Coronary artery (tissue), 2 donors: ENCODE data around the gene FGF3.

Experiments
- DNase-seq: peaks from one replicate; pipeline ENCODE4 v3.0.0-alpha.2; 2017; ENCODE audit warnings: low spot score
- H3K27ac ChIP-seq, 2 donors: fragments of 200-600 bp; sonication (generic); one replicate each; pipeline ENCODE4 v1.5.1; 2016 to 2019
- H3K4me3 ChIP-seq: fragments of 200-600 bp; sonication (generic); 2 replicates; pipeline ENCODE4 v1.5.1; 2016; ENCODE audit warnings: mild to moderate bottlenecking, moderate library complexity
- TF ChIP-seq, protein P1 (sequence below): fragments of 200-600 bp; sonication (generic); IDR thresholded peaks from one replicate; pipeline ENCODE4 v1.5.1; 2019; ENCODE audit warnings: antibody characterized with exemption

The FGF3 gene

DNA sequence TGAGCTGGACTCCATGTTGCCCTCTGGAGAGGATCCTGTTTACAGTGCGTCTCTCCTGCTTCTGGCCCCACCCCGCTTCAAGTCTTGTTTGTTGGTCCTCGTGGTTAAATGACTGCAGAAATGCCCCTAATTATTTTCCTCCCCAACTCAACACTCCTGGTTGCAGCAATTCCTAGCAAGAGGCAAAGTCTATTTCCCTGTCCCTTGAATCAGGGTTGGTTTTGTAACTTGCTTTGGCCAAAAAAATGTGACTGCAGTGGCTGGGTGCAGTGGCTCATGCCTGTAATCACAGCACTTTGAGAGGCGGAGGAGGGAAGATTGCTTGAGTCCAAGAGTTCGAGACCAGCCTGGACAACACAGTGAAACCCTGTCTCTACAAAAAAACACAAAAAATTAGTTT, 41.0 kb upstream of the FGF3 start:
- Histone ChIP-seq H3K27ac (no peak overlapping the region), H3K4me3 (no peak overlapping the region)
- no peak for DNase-seq
- TF ChIP-seq, protein P1, sequence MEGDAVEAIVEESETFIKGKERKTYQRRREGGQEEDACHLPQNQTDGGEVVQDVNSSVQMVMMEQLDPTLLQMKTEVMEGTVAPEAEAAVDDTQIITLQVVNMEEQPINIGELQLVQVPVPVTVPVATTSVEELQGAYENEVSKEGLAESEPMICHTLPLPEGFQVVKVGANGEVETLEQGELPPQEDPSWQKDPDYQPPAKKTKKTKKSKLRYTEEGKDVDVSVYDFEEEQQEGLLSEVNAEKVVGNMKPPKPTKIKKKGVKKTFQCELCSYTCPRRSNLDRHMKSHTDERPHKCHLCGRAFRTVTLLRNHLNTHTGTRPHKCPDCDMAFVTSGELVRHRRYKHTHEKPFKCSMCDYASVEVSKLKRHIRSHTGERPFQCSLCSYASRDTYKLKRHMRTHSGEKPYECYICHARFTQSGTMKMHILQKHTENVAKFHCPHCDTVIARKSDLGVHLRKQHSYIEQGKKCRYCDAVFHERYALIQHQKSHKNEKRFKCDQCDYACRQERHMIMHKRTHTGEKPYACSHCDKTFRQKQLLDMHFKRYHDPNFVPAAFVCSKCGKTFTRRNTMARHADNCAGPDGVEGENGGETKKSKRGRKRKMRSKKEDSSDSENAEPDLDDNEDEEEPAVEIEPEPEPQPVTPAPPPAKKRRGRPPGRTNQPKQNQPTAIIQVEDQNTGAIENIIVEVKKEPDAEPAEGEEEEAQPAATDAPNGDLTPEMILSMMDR: no peak

DNA sequence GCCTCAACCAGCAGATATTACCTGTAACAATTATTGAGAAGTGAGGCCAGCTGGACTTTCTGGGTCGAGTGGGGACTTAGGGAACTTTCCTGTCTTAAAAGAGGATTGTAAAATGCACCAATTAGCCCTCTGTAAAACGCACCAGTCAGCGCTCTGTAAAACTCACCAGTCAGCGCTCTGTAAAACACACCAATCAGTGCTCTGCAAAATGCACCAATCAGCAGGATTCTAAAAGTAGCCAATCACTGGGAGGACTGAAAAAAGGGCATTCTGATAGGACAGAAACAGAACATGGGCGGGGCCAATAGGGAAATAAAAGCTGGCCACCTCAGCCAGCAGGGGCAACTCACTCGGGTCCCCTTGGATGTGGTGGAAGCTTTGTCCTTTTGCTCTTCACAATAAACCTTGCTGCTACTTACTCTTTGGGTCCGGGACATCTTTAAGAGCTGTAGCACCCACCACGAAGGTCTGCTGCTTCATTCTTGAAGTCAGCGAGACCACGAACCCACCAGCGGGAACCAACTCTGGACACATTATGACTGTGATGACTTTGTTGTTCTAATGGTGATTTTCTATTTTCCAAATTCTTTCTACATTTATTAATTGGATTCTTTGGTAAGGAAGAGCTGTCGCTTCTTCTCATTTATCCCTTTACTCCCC, 40.2 kb upstream of the FGF3 start:
- H3K4me3 ChIP-seq: no peak overlapping the region
- TF ChIP-seq, protein P1: no peak
- H3K27ac ChIP-seq: no peak overlapping the region
- no peak for DNase-seq

DNA sequence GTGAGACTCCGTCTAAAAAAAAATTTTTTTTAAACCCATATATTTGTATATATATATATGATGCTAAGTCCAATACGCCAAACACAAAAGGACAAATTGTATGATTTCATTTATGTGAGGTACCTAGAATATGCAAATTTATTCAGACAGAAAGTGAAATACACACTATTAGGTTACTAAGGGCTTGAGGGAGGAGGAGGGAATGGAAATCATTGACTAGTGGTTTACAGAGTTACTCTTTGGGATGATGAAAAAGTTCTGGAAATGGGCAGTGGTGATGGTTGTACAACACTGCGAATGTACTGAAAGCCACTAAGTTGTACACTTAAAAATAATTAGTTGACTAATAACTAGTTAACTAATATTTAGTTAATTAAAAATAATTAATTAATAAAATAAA, 36.2 kb upstream of the FGF3 start:
- TF ChIP-seq, protein P1: no peak
- DNase-seq: no peak
- Histone ChIP-seq H3K4me3 (no peak overlapping the region), H3K27ac (no peak overlapping the region)

DNA sequence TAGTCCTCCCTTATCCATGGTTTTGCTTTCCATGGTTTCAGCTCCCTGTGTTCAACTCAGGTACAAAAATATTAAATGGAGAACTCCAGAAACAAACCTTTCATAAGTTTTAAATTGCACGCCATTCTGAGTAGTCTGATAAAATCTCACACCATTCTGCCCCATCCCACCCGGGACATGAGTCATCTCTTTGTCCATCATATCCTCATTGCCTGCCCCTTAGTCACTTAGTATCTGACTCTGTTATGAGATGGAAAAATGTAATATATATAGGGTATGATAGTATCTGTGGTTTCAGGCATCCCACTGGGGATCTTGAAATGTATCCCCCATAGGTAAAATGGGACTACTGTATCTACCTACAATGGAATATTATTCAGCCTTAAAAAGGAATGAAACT, 35.5 kb upstream of the FGF3 start:
- Histone ChIP-seq H3K27ac (no peak overlapping the region), H3K4me3 (no peak overlapping the region)
- DNase-seq: no peak
- TF ChIP-seq, protein P1: no peak

DNA sequence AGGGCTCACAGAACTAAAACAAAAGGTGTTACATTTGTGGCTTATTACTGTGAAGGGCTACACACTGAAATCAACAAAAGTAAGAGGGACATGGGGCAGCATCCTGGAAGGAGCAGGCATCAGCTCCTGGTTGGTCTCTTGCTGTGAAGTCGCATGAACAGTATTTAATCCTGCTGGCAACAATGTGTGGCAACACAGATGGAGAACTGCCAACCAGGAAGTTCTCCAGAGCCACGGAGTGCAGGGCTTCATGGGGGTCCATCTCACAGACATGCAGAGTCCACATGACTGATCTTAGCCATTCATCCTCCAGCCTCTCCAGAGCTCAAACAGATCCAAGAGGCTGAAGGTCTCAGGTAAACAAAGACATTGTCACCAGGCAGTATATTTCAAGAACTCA, 32.8 kb upstream of the FGF3 start:
- Histone ChIP-seq H3K27ac (no peak overlapping the region), H3K4me3 (no peak overlapping the region)
- DNase-seq: peak; percentile 47
- TF ChIP-seq, protein P1: no peak

DNA sequence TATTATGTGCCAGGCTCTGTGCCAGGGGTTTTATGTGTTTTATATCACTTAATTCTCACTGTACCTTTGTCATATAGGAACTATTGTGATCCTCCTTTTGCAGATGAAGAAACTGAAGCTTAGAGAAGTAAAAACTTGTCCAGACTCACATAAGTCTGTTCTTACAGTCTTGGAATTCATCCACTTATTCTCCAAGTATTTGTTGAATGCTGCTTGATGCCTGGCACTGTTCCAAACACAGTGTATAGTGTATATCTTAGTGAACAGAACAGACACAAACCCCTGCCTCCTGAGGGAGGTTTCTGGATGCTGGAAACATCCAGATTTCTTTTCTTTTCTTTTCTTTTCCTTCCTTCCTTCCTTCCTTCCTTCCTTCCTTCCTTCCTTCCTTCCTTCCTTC, 29.0 kb upstream of the FGF3 start:
- Histone ChIP-seq H3K4me3 (no peak overlapping the region), H3K27ac (no peak overlapping the region)
- DNase-seq: no peak
- TF ChIP-seq, protein P1: no peak

DNA sequence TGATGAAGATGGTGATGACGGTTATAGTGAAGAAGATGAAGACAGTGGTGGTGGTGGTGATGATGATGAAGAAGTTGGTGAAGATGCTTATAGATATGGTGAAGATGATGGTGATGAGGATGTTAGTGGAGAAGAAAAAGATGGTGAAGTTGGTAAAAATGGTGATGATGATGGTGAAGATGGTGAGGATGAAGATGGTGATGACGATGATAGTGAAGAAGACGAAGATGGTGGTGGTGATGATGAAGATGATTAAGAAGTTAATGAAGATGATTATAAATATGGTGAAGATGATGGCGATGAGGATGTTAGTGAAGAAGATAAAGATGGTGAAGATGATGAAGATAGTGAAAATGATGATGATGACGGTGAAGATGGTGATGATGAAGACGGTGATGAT, 25.2 kb upstream of the FGF3 start:
- TF ChIP-seq, protein P1: no peak
- DNase-seq: no peak
- Histone ChIP-seq H3K4me3 (no peak overlapping the region), H3K27ac (no peak overlapping the region)
